LNCAP (cell line): ENCODE results near the gene NLGN1.

Source experiments
- TF ChIP-seq, protein P1 (sequence below): fragments of 450-650 bp; IDR thresholded peaks from 2 replicates; pipeline ENCODE4 v1.5.1; 2017; ENCODE audit warnings: mild to moderate bottlenecking

The NLGN1 gene

GRCh38 chr3:173463250-173463649, 65.7 kb downstream of the NLGN1 start:
- TF ChIP-seq, protein P1, sequence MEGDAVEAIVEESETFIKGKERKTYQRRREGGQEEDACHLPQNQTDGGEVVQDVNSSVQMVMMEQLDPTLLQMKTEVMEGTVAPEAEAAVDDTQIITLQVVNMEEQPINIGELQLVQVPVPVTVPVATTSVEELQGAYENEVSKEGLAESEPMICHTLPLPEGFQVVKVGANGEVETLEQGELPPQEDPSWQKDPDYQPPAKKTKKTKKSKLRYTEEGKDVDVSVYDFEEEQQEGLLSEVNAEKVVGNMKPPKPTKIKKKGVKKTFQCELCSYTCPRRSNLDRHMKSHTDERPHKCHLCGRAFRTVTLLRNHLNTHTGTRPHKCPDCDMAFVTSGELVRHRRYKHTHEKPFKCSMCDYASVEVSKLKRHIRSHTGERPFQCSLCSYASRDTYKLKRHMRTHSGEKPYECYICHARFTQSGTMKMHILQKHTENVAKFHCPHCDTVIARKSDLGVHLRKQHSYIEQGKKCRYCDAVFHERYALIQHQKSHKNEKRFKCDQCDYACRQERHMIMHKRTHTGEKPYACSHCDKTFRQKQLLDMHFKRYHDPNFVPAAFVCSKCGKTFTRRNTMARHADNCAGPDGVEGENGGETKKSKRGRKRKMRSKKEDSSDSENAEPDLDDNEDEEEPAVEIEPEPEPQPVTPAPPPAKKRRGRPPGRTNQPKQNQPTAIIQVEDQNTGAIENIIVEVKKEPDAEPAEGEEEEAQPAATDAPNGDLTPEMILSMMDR, result no peak

DNA sequence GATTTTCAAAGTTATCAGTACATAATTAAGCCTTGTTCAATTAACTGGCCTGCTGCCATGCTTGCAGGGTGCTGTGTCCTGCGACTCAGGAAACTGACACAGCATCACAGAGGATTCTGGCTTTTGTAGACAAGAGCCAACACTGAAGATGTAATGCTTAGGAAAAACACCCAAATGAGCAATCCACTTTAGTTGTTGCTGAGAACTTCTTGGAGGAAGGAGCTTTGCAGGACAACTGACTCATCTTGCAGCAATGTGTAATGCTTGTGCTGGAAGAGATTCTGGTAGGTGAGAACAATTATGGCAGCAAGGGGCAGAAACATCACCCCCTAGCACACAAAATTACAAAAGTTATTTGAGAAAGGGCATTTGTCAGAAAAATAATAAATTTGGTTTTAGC, 67.6 kb downstream of the NLGN1 start:
- TF ChIP-seq, protein P1, result no peak

DNA sequence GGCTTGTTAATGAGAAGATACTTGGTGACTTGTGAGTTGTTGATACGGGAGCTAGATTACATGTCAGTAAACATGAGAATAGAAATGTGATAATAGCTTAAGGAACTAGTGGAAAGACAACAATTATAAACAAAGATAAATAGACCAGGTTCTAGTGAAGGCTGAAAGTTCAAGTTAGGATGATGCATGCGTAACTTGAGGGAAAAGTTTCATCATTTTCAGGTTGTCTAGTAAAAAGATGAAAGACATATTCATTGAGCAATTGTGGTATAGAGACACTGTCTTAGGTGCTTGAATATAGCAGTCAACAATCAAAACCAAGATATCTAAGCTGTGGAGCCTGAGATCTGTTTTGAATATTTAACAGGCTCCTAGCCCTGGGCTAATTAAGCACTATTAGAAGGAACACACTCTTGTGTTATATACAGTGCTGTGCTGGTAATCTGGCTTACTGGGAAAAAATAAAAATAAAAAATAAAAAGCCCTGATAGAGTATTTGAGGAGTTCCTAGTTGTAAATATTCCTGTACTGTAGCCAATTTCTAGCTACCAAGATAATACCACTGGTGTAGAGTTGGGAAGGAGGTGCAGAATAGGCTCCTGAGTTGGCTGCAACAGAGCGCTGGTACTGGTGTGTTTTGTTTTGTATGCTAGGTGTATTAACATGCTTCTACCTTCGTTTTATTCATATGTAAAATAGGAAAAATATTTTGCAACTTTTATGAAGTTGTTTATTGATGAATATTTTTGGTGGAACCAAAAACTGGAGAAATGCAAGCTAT, 68.5 kb downstream of the NLGN1 start:
- TF ChIP-seq, protein P1, result no peak

- TF ChIP-seq, protein P1, result no peak
Measured at GRCh38 chr3:173467501-173467900, 70.0 kb downstream of the NLGN1 start.

GRCh38 chr3:173473237-173473636, 75.7 kb downstream of the NLGN1 start:
- TF ChIP-seq, protein P1, result no peak

DNA sequence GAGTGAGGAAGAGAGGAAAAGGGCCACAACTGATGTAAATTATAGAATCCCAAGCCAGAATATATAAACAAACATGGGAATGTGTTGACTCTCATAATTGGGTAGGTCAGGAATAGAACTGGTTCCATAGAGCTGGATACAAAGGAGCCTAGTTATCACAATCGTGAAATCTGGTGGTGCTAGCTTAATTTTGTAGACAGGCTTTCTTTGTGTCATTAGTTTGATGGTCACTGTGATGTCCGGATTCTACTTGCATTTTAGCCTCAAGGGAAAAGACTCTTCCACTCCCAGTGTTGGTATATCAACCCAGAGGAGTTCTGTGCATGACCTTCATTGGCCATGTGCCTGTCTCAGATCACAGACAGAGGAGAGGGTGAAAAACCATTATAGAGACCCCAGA, 81.8 kb downstream of the NLGN1 start:
- TF ChIP-seq, protein P1, result no peak

- TF ChIP-seq, protein P1, result no peak
Measured at GRCh38 chr3:173501931-173502489, 104.5 kb downstream of the NLGN1 start.
